Esophagus mucosa (tissue), 1 donor: Measurements from ENCODE around the gene TBC1D12. TPM values are rescaled to one million over a fixed set of nuclear protein-coding genes. Genes with fewer than 3 reads are reported as not detected.
"Not testable (repeated sequence)": the region's sequence is repeated elsewhere in the genome, so short reads cannot be mapped to it uniquely, and the experiment has no call there.

Experiments used
- ATAC-seq: fragments of 200-7000 bp; cut with Tn5 transposase; one replicate; pipeline ENCODE4 v1.9.1; 2020
- total RNA-seq: library from RNA; stranded (reverse); gene quantifications from one replicate; pipeline ENCODE4 v1.2.4, GENCODE V29; 2023
- donor health status: DM: yes; HTN: yes; CAD: no.

The TBC1D12 gene
- 3.6 TPM for total RNA-seq

DNA sequence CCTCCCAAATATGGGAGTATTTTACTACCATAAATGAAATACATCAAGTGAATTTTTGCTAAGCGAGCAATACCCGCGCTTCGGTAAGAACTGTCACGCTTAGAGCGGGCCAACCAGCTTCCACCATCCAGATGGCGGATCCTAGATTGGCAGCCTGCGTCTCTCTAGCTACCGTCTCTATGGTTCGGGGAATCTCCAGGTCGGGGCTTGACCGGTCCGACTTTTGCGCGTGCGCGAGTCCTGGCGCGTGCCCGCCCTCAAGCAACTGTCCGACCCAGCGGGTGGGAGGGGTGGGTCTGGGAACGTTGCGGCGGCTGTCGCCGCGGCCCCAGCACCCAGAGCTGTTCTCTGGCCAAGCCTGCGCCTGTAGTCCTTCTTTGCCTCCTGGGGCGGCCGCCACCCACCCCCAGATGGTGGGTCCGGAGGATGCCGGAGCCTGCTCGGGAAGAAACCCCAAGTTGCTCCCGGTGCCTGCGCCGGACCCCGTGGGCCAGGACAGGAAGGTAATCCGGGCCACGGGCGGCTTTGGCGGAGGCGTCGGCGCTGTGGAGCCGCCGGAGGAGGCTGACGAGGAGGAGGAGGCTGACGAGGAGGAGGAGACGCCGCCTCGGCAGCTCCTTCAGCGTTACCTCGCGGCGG is at the start of gene TBC1D12:
Gene TBC1D12, plus strand, starts transcription at position 338 of the 639 bp plus-strand sequence. Its CDS starts 73 bp downstream, at position 411.
- peak; percentile 87 for ATAC-seq

DNA sequence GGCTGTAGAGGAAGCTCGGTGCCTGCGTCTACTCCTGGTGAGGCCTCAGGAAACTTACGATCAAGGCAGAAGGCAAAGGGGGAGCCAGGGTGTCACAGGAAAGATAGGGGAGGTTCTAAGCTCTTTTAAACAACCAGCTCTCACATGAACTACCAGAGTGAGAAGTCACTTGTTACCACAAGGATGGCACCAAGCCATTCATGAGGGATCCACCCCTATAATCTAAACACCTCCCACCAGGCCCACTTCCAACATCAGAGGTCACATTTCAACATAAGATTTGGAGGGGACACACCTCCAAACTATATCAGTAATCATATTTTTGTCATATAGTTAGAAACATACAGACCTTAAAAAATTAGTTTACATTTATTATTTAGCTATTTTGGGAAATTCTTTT is 49.0 kb upstream of the TBC1D12 start:
- ATAC-seq = no peak

DNA sequence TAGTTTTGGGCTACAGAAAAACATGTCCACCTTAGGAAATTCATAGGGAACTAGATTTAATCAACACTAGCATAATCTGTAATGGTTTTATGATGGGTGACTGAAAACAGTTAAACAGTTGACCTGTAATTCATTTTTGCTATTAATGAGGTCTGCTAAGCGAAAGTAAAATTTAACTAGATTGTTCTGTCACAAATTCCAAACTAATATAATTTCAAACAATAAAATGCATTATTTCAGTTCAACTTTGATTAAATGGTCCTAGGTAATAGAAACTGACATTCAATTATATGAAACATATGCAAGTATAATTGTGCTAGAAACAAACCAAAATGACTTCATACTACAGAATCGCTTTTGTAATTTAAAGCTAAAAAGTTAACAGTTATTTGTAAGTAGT is 46.5 kb upstream of the TBC1D12 start:
- no peak for ATAC-seq

- ATAC-seq = no peak
Observed at GRCh38 chr10:94357193-94357592, 45.1 kb upstream of the TBC1D12 start.

DNA sequence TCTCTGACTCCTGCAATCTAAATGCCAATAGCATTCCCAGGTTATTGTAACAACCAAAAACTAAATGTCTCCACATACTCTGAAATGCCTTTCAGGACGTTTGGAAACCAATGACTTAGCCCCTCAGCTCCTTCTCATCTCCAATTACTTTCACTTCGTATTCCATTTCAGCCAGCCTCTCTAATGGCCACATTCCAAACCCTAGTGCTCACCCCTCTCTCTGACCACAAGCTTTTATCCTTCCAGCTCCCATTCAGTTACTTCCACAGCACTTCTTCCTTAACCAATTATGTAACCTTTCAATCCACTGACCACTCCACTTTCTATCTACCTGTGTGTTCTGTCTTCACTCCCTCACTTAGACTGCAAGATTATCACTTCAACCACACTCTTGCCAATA is 43.9 kb upstream of the TBC1D12 start:
- no peak for ATAC-seq

DNA sequence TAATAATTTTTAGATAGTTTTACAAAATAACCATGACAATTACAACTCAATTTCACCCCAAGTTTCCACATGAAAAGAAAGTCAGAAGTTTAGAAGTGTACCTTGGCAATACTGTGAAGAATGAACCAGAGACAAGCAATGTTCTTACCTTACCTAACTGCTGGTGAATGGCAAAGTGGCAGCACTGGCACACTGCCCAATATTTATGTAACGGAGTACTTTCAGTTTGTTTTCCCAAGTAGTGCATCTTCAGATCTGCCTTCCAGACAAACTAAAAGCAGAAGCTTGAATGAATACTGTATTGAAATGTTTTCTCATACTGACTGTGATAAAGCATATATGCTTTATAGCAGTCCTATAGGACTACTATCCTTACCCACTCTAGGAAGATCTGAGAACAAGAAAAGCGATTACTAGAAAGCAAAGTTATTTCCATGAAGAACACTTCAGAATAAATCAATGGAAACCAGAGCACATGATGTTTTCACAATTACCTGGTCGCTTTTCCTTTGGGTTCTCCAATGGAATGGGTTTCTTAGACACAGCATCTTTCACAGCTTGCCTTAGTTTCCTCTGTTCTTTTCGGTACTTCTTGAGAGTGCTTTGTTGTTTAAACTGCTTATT is 41.1 kb upstream of the TBC1D12 start:
- ATAC-seq = no peak

DNA sequence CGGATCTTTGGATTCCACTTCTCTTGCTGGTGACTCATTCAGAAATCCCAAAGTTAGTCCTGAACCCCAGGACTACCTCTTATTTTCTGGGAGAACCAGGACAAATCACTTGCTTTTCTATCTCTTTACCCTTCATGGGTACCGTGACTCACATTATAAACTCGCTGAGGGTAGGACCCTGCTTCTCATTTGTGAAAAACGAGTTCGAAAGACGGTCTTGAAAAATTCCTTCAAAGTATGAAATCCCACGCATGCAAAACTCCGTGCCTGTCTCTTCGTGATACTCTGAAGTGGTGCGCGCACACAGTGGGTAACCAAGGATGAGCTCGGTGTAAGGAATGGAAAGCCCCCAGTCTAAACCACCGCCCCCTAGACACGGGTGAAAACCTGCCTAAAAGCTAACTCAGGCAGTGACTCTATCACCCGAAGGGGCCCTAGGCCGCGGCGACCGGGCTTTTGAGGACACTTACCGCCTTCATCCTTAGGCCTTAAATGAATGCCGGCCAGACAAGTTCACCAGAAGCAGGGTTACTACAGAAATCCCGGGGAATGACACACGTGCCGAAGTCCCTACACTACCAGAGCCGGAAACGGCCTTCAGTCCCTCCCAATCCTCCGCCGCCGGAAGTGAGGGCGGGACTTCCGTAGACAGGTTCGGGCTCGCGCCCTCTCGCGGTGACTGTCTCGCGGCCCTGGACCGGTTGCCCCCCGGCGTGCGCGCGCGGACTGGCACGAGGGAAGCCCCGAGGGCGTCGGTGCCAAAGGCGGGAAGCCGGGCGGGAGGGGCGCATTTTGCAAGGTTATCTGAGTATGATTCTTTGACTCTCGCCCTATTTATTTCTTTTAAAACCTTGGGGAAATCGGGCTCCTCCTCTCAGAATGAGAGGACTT is 39.7 kb upstream of the TBC1D12 start, which contains the start of gene NOC3L:
Gene NOC3L, minus strand, starts transcription at position 580 of the 891 bp plus-strand sequence. Its CDS starts 101 bp downstream, at position 479.
- ATAC-seq = peak; percentile 99

- peak; percentile 12 for ATAC-seq
Observed at GRCh38 chr10:94363251-94363565, 39.1 kb upstream of the TBC1D12 start.

DNA sequence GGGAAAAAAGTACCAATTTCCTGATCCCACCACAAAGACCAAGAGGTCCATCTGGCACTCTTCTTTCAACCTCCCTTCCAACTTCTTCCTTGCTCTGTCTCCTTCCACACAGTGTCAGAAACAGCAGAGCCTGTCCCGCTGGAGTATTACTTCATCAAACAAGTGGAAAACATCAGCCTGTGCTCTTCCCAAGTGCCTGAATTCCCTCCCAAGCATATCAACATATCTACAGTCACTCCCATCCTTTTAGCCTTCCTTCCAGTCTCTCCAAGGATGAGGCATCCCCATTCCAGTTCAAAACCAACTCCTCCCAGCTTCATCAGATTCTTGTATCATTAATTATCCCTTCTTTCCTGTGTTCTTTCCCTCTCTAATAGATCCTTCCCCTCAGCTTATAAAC is 37.9 kb upstream of the TBC1D12 start:
- no peak for ATAC-seq

GRCh38 chr10:94366382-94366781 is 36.0 kb upstream of the TBC1D12 start:
- ATAC-seq = no peak

GRCh38 chr10:94370501-94370900 is 31.8 kb upstream of the TBC1D12 start:
- no peak for ATAC-seq

- no peak for ATAC-seq
Observed at GRCh38 chr10:94375374-94375773, 27.0 kb upstream of the TBC1D12 start.

GRCh38 chr10:94376865-94377264 is 25.5 kb upstream of the TBC1D12 start:
- no peak for ATAC-seq

DNA sequence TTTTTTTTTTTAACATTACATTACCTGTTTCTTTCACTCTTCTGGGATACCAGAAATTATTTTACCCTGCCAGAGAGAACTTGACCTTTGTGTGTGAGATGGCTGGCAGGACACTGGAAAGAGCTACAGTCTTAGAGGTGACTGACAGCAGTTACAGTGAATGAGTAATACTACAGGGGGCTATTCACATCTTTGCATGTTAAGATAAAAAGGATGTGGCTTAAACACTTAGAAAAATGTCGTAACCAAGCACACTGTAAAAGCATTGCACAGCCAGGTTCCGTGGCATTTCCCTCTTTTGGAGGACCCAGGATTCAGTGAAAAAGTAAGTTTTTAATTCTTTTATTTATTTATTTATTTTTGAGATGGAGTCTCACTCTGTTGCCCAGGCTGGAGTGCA is 18.8 kb upstream of the TBC1D12 start:
- ATAC-seq = no peak

DNA sequence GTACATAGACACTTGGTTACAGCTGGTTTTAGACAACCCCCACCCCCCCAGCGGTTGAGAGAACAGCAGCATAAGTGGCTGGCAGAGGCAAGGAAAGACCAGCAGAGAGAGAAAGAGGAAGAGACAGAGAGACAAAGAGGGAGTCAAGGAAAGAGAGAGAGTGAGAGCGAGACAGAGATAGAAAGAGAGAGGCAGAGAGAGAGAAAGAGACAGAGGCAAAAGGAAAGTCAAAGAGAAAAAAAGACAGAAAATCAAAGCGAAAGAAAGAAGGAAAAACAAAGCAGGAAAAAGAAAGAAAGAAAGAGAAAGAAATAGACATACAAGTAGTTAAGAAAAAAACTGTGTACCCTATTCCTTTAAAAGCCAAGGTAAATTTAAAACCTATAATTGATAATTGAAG is 16.6 kb upstream of the TBC1D12 start:
- ATAC-seq = not testable (repeated sequence)

DNA sequence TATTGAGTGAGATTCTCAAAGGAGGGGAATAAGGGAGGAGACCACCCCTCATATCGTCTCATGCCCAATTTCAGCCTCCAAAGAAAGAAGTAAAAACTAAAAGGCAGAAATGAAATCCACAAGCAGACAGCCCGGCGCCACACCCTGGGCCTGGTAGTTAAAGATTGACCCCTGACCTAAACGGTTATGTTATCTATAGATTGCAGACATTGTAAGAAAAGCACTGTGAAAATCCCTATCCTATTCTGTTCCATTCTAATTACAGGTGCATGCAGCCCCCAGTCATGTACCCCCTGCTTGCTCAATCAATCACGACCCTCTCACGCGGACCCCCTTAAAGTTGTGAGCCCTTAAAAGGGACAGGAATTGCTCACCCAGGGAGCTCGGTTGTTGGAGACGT is 10.2 kb upstream of the TBC1D12 start:
- not testable (repeated sequence) for ATAC-seq

GRCh38 chr10:94397549-94398370 is 4.6 kb upstream of the TBC1D12 start:
- no peak for ATAC-seq

DNA sequence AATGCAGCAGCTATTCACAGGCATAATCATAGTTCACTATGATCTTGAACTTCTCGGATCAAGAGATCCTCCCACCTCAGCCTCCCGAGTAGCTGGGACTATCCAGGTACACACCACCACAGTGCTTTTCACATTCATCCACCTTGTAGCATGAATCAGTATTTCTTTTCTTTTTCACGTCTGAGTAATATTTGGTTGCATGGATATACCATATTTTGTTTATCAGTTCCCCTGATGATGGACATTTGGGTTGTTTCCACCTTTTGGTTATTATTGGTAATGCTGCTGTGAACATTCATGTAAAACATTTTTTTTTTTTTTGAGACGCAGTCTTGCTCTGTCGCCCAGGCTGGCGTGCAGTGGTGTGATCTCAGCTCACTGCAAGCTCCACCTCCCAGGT is 3.6 kb upstream of the TBC1D12 start:
- ATAC-seq = no peak

- ATAC-seq = peak; percentile 39
Observed at GRCh38 chr10:94402843-94403379, 570 bp downstream of the TBC1D12 start.

DNA sequence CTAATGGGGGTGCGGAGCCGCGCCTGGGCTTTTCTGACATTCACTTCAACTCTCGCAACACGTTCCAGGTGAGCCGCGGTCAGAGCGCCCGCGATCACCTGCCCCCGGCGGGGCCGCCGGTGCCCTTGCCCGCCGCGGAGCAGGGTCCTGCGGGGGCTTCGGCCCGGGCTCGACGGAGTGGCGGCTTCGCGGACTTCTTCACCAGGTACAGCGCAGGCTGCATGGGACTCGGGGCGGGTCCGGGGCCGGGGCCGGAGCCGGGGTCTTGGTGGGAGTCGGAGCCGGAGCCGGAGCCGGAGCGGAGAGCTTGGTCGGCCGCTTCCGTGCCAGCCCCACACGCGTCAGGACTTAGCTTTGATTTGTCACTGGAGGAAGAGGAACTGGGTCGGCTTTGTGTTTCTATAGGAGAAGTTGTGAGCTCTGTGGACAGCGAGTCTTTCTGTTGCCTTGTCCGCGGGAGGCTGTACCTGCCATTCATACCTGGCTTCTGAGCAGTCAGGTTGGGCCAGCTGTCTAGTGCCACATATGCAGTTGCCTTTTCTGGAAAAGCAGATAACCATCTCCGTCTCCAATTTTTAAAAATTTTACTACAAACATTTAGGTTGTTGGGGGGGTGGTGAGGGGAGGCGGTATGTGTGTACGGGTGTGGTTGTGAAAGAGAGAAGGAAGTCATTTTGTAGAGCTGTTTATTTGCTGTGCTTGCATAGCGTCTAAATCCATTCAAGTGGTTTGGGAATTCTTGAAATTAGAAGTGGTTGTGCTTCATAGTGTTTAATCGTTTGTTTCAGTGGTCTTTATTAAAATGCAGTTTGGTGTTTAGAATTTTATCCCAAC is 1.3 kb downstream of the TBC1D12 start:
- peak; percentile 86 for ATAC-seq

DNA sequence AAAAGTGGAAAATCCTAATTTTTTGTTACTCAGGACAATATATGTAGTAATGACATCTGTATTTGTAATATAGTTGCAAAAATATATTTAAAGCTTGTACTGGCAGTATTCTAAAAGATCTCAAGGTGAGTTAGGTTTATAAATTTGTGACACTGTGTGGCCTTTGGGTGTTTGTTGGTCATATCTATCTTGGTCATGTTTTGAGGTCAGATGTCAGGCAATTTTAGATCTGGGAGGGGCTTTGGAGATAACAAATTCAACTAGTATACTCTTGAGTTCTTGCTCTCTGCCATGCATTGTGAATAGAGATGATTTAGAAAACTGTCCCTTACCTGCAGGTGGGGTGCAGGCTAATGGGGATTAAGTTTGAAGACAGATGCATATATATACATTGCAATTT is 3.1 kb downstream of the TBC1D12 start:
- ATAC-seq = no peak
